ENCODE data around the gene MICAL2.

DNA sequence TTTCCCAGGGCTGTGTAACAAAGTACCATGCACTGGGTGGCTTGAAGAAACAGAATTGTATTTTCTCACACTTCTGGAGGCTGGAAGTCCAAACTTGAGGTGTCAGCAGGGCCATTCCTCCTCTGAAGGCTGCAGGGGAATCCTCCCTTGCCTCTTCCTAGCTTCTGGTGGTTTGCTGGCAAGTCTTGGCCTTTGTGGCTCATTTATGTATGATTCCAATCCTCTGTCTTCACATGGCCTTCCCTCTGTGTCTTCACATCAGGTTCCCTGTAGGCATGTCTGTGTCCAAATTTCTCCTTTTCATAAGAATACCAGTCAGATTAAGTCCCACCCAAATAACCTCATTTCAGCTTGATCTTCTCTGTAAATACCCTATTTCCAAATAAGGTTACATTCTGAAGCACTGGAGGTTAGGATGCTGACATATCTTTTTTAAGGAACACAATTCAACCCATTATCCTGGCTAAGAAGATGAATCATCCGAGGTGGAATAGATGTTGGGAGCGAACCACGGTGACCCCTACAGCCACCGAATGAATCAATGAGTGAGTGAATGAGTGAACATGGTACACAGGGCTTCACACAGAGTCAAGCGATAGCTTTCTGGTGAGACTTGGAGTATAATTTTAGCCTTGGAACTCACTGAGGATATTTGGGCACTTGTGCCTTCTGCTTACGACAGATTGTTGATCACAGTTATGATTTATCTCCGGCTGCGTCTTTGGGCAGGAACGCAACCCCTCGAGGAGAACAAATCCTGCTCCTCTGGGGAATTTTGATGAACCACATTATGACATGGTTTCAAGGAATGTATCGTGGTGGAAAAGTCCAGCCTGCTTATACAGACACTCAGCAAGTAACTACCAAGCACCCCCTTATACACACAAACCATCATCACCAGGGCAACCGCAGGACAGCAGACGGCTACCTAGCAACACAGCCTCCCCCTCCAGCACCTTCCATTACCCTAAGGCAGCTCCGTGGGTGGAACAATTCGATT lies 34.3 kb upstream of the MICAL2 start:
- TF ChIP-seq POLR2AphosphoS5 (IDR thresholded peaks at IDR 0.05; ENCODE audit: low read depth, low read length) (no peak), POLR2A (IDR thresholded peaks at IDR 0.05; ENCODE audit: low read depth, low read length) (no peak)
